ENCODE data around the gene FOXP3.

Gene FOXP3

GRCh38 chrX:49270249-49270921, 5.9 kb upstream of the FOXP3 start:
- no peak for DNase-seq

GRCh38 chrX:49269767-49270248, 5.3 kb upstream of the FOXP3 start, which contains the start of gene PPP1R3F:
PPP1R3F (plus strand) TSS chrX:49269793; CDS start chrX:49269870, 77 bp downstream.
- DNase-seq = no peak
- H3K9me3 ChIP-seq = no peaks in the 10 kb centered on the region
- no peaks in the 10 kb centered on the region for H3K27me3 ChIP-seq
- H3K36me3 ChIP-seq = no peaks in the 10 kb centered on the region
- peak within 1 kb of the TSS; percentile 68 for H3K4me3 ChIP-seq (ENCODE audit: low read depth, low read length)
- TF ChIP-seq, protein P1, sequence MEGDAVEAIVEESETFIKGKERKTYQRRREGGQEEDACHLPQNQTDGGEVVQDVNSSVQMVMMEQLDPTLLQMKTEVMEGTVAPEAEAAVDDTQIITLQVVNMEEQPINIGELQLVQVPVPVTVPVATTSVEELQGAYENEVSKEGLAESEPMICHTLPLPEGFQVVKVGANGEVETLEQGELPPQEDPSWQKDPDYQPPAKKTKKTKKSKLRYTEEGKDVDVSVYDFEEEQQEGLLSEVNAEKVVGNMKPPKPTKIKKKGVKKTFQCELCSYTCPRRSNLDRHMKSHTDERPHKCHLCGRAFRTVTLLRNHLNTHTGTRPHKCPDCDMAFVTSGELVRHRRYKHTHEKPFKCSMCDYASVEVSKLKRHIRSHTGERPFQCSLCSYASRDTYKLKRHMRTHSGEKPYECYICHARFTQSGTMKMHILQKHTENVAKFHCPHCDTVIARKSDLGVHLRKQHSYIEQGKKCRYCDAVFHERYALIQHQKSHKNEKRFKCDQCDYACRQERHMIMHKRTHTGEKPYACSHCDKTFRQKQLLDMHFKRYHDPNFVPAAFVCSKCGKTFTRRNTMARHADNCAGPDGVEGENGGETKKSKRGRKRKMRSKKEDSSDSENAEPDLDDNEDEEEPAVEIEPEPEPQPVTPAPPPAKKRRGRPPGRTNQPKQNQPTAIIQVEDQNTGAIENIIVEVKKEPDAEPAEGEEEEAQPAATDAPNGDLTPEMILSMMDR (IDR thresholded peaks at IDR 0.05; ENCODE audit: low read depth, low read length) = no peak
- no peaks in the 10 kb centered on the region for H3K4me1 ChIP-seq

More at GRCh38 chrX:49270249-49270921, 5.9 kb upstream of the FOXP3 start:
- H3K36me3 ChIP-seq = no peaks in the 10 kb centered on the region
- TF ChIP-seq, protein P1 (IDR thresholded peaks at IDR 0.05; ENCODE audit: low read depth, low read length) = no peak
- no peaks in the 10 kb centered on the region for H3K9me3 ChIP-seq
- H3K27me3 ChIP-seq = no peaks in the 10 kb centered on the region
- H3K4me3 ChIP-seq (ENCODE audit: low read depth, low read length) = peak overlapping the region; percentile 57
- H3K4me1 ChIP-seq = no peaks in the 10 kb centered on the region

DNA sequence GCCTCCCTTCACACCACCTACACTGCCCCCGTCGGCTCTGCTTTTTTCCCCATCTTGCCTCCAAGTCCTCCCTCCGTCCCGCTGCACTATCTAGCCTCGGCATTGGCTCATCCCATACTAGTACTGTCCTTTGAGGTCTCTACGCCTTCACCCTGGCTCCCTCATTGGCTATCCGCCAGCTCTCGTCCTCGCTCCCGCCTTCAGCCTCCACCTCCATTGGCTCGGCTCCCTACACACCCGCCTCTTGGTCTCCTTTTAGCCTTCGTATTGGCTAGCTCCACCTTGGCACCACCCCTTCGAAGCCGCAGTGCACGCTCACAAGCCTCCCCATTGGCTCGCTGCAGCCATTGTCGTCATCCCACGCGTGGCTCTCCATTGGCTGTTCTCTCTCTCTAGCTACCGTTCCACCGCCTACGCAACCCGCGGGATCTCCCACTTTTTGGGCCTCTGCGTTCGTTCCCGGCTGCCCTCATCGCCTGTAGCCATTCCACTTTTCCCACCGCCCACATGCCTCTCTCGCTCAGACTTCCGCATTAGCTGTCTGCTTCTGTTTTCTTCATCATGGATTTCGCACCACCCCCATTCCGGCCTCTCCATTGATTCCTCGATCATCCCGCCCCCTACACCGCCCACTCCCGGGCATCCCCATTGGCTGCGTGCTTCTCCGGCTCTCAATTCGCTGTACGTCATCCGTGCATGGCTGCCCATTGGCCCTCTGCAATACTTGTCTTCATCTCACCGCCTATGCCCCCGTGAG, 4.7 kb upstream of the FOXP3 start:
- peak; percentile 95 for DNase-seq
- Histone ChIP-seq H3K36me3 (no peaks in the 10 kb centered on the region), H3K4me3 (ENCODE audit: low read depth, low read length) (peak overlapping the region; percentile 68), H3K9me3 (no peaks in the 10 kb centered on the region), H3K27me3 (no peaks in the 10 kb centered on the region), H3K4me1 (no peaks in the 10 kb centered on the region)
- TF ChIP-seq, protein P1 (IDR thresholded peaks at IDR 0.05; ENCODE audit: low read depth, low read length) = no peak

DNA sequence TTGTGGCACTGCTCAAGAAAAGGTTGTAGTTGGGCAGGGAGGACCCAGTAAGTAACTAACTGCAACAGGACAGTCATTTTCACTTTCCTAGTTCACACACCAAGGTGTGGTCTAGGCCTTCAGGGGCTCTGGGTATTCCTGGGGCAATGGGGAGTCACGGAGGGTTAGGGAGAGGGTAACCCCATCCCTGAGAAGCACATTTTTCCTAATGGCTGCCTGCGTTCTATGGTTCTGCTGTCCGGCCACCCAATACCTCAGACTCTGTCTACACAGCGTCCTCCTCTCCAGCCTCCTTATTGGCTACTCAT, 4.1 kb upstream of the FOXP3 start:
- peak overlapping the region; percentile 63 for H3K4me3 ChIP-seq (ENCODE audit: low read depth, low read length)
- TF ChIP-seq, protein P1 (IDR thresholded peaks at IDR 0.05; ENCODE audit: low read depth, low read length) = no peak
- no peaks in the 10 kb centered on the region for H3K4me1 ChIP-seq
- no peaks in the 10 kb centered on the region for H3K36me3 ChIP-seq
- no peaks in the 10 kb centered on the region for H3K9me3 ChIP-seq
- H3K27me3 ChIP-seq = no peaks in the 10 kb centered on the region
- no peak for DNase-seq

- TF ChIP-seq, protein P1 (IDR thresholded peaks at IDR 0.05; ENCODE audit: low read depth, low read length) = no peak
- no peak overlapping the region for H3K4me3 ChIP-seq (ENCODE audit: low read depth, low read length)
- no peaks in the 10 kb centered on the region for H3K9me3 ChIP-seq
- DNase-seq = no peak
- no peaks in the 10 kb centered on the region for H3K27me3 ChIP-seq
- H3K4me1 ChIP-seq = no peaks in the 10 kb centered on the region
- no peaks in the 10 kb centered on the region for H3K36me3 ChIP-seq
These were observed 2.3 kb upstream of the FOXP3 start for GRCh38 chrX:49266523-49267445.
